HepG2 (cell line): ENCODE results near the gene SLC16A14. TPM values are rescaled to one million over a fixed set of nuclear protein-coding genes. Genes with fewer than 3 reads are reported as not detected.

ENCODE experiments used
- ATAC-seq: fragments of 200-7000 bp; cut with Tn5 transposase; 3 replicates; pipeline ENCODE4 v1.9.1; 2020; ENCODE audit warnings: mild to moderate bottlenecking, moderate library complexity
- BruUV-seq: library from RNA; stranded (reverse); fragments of 400-500 nt; replicated peaks from 2 replicates; lab custom pipeline; 2021; lab: Mats Ljungman, UMichigan
- CTCF ChIA-PET: fragments of 300-600 bp; formaldehyde crosslinking; extraction: SDS; loops from one replicate; lab custom pipeline; 2021; ENCODE audit warnings: low total read pairs, inconsistent platforms, low intra/inter-chr PET ratio; lab: Yijun Ruan, JAX
- POLR2A ChIA-PET: fragments of 350-600 bp; sonication (Branson Sonifier 250); formaldehyde crosslinking; loops from one replicate; lab custom pipeline; 2020; ENCODE audit warnings: antibody characterized with exemption, inconsistent platforms; lab: Yijun Ruan, JAX
- DNase-seq: peaks from one replicate; pipeline ENCODE4 v3.0.0-alpha.2; 2015; ENCODE audit warnings: low spot score
- FAIRE-seq: peaks from 3 replicates; lab custom pipeline; 2011; peaks lifted over from hg19 to GRCh38; lab: Jason Lieb, UNC
- H2AFZ ChIP-seq: one replicate; pipeline ENCODE4 v1.6.1; 2011; ENCODE audit warnings: low read length, inconsistent platforms
- H3K27ac ChIP-seq: fragments of 300-600 bp; 3 replicates; pipeline ENCODE4 v1.8.0; 2011; ENCODE audit warnings: mixed run types, mild to moderate bottlenecking, mixed read lengths, low read length, inconsistent platforms; ENCODE audit not compliant: insufficient read depth; ENCODE audit errors: extremely low read length
- H3K27me3 ChIP-seq, 2 experiments: fragments of 200-600 bp in 1 of 2; 2 replicates in 1 of 2; 3 replicates in 1 of 2; pipeline versions ENCODE4 v1.6.0 to v1.8.0; 2011; ENCODE audit warnings: low read length in 2 of 2, mild to moderate bottlenecking in 2 of 2, moderate library complexity in 2 of 2, inconsistent platforms in 1 of 2; ENCODE audit not compliant: insufficient read depth in 2 of 2, control insufficient read depth in 1 of 2
- H3K36me3 ChIP-seq, 2 experiments: fragments of 200-600 bp in 1 of 2; replicated peaks in 1 of 2; 2 replicates in 1 of 2; 3 replicates in 1 of 2; pipeline versions ENCODE4 v1.5.1 to v1.8.0; 2011; ENCODE audit warnings: low read length in 2 of 2, inconsistent platforms in 1 of 2; ENCODE audit not compliant: insufficient read depth in 2 of 2, control insufficient read depth in 1 of 2
- H3K4me1 ChIP-seq: 2 replicates; pipeline ENCODE4 v1.5.1; 2012; ENCODE audit warnings: low read length, inconsistent platforms; ENCODE audit not compliant: insufficient read depth
- H3K4me2 ChIP-seq: 2 replicates; pipeline ENCODE4 v1.6.0; 2011; ENCODE audit warnings: low read depth, low read length, inconsistent platforms
- H3K4me3 ChIP-seq, 3 experiments: fragments of 200-600 bp in 1 of 3; sonication (generic), shearing (Covaris generic) in 1 of 3; replicated peaks in 1 of 3; 2 replicates each; pipeline ENCODE4 v1.5.1; 2011 to 2016; ENCODE audit warnings: low read length in 3 of 3, inconsistent platforms in 2 of 3, low read depth in 2 of 3, mild to moderate bottlenecking in 2 of 3, control low read depth in 1 of 3, mixed read lengths in 1 of 3; ENCODE audit not compliant: insufficient read depth in 1 of 3
- H3K79me2 ChIP-seq: one replicate; pipeline ENCODE4 v1.6.1; 2011; ENCODE audit warnings: low read length, inconsistent platforms; ENCODE audit not compliant: insufficient read depth
- H3K9ac ChIP-seq: 2 replicates; pipeline ENCODE4 v1.6.0; 2011; ENCODE audit warnings: mild to moderate bottlenecking, low read depth, low read length, inconsistent platforms; ENCODE audit not compliant: insufficient read depth
- H3K9me3 ChIP-seq: 2 replicates; pipeline ENCODE4 v1.5.1; 2012; ENCODE audit warnings: mild to moderate bottlenecking, low read length
- H4K20me1 ChIP-seq: 2 replicates; pipeline ENCODE4 v1.6.0; 2011; ENCODE audit warnings: inconsistent platforms, mild to moderate bottlenecking, low read length, moderate library complexity; ENCODE audit not compliant: insufficient read depth
- HNF4G ChIP-seq, 2 experiments: sonication (generic) in 1 of 2; formaldehyde crosslinking in 1 of 2; IDR thresholded peaks; 2 replicates each; pipeline versions ENCODE4 v1.4.0 to v1.6.1; 2011 to 2020; ENCODE audit warnings: borderline replicate concordance in 2 of 2, low read depth in 2 of 2, mild to moderate bottlenecking in 2 of 2, low read length in 1 of 2, missing genetic modification reagents in 1 of 2, moderate library complexity in 1 of 2
- MAFF ChIP-seq: IDR thresholded peaks from 2 replicates; pipeline ENCODE4 v1.6.1; 2011; ENCODE audit warnings: low read depth, low read length, improper control_type of control experiment
- MAFG ChIP-seq: sonication (generic); formaldehyde crosslinking; IDR thresholded peaks from 2 replicates; pipeline ENCODE4 v1.5.1; 2020; ENCODE audit warnings: mild to moderate bottlenecking, missing genetic modification reagents
- MAFK ChIP-seq, 2 experiments: IDR thresholded peaks in 1 of 2; conservative IDR thresholded peaks in 1 of 2; 2 replicates each; pipeline ENCODE4 v1.6.1; 2011; ENCODE audit warnings: improper control_type of control experiment in 2 of 2, low read length in 2 of 2
- NCOR1 ChIP-seq: fragments of 200-600 bp; sonication (generic); IDR thresholded peaks from 2 replicates; pipeline ENCODE4 v1.7.0; 2017; ENCODE audit warnings: antibody characterized with exemption, low read length, borderline replicate concordance
- ZNF329 ChIP-seq: sonication (generic); formaldehyde crosslinking; IDR thresholded peaks from 2 replicates; pipeline ENCODE4 v1.9.0; 2021; ENCODE audit warnings: low read depth, mild to moderate bottlenecking, missing genetic modification reagents
- ZNF441 ChIP-seq: sonication (generic); formaldehyde crosslinking; IDR thresholded peaks from 2 replicates; pipeline ENCODE4 v1.7.0; 2021; ENCODE audit warnings: missing genetic modification reagents, borderline replicate concordance
- ZNF557 ChIP-seq: sonication (generic); formaldehyde crosslinking; IDR thresholded peaks from 2 replicates; pipeline ENCODE4 v1.4.0; 2020; ENCODE audit warnings: missing genetic modification reagents
- WGBS: methylation state at CpG from one replicate; pipeline ENCODE4 v1.1.6; 2017; ENCODE audit warnings: low lambda C conversion rate; 5-methylcytosine and 5-hydroxymethylcytosine counted together
- in situ Hi-C: cut with HindIII; loops from 2 replicates; pipeline ENCODE4 v1.10.0; 2017; ENCODE audit warnings: low pct_unique_long_range_greater_than_20kb; ENCODE audit not compliant: extremely low pct_ligation_motif_present
- intact Hi-C: fragments of 100-400 bp; cut with micrococcal nuclease; formaldehyde crosslinking; loops from one replicate; pipeline ENCODE4 v1.10.0; 2022; ENCODE audit not compliant: unreplicated experiment
- polyA plus RNA-seq, 8 experiments: library from polyadenylated mRNA; depleted of rRNA in 3 of 8; stranded (reverse) in 7 of 8; unstranded in 1 of 8; fragments of >200 nt; fragmentation: Illumina TruSeq in 4 of 8; extraction: Trizol in 4 of 8; gene quantifications; 2 replicates each; pipeline versions ENCODE4 v1.2.1 to v1.2.3, GENCODE V29; 2011 to 2016; ENCODE audit warnings: low read depth in 4 of 8, missing spikeins in 1 of 8, mixed read lengths in 1 of 8; ENCODE audit not compliant: insufficient read depth in 1 of 8
- total RNA-seq, 5 experiments: library from RNA; depleted of rRNA; stranded (reverse); fragments of >200 nt; fragmentation: Illumina TruSeq; extraction: Trizol; gene quantifications; 2 replicates each; pipeline ENCODE4 v1.2.3, GENCODE V29; 2016; ENCODE audit warnings: low read depth in 1 of 5
- TF ChIP-seq, protein P1 (sequence below): sonication (generic); formaldehyde crosslinking; IDR thresholded peaks from 2 replicates; pipeline ENCODE4 v1.8.0; 2022; ENCODE audit warnings: mild to moderate bottlenecking, missing genetic modification reagents, borderline replicate concordance
- TF ChIP-seq, protein P2 (sequence below): sonication (generic); formaldehyde crosslinking; IDR thresholded peaks from 2 replicates; pipeline ENCODE4 v1.5.0; 2020; ENCODE audit warnings: mild to moderate bottlenecking, missing genetic modification reagents, moderate library complexity

The SLC16A14 gene
- total and polyA plus RNA-seq, 2 of the 13 experiments (the other 11 are each of a cell fraction or from before 2014, with no cell fraction given), result 0.05 TPM; not detected in 1

DNA sequence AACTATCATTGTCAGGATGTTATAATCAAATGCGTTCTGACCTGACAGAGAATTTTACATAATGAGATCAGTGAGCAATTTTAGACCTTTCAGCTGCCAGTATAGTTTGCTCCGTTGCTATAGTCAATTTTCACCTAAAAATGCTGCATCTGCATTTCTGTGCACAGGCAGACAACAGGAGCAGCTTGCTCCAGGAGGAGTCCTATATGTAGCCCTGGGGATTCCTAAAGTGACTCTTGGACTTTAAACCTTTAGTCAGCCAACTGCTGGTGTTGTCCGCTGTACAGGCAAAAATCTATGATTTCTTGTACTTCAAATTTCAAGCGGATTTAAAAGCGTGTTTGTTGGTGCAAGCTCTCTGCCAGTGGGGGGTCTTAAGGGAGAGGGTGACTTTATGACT, 25.7 kb downstream of the SLC16A14 start:
- Histone ChIP-seq H3K79me2 (no peaks in the 10 kb centered on the region), H3K27me3 (peaks cover 0 to 23% of the 10 kb centered on the region in 2 experiments; a peak in 3 of 5 replicates), H3K27ac (no peak overlapping the region), H3K4me3 (no peak overlapping the region), H3K4me2 (peak overlapping the region; percentile 28; the same call in 1 of the 2 replicates), H3K4me1 (peaks cover 13% of the 10 kb centered on the region), H2AFZ (no peak overlapping the region), H3K9ac (no peak overlapping the region), H4K20me1 (no peaks in the 10 kb centered on the region), H3K36me3 (no peaks in the 10 kb centered on the region), H3K9me3 (no peaks in the 10 kb centered on the region)
- peak; percentile 86 for FAIRE-seq
- TF ChIP-seq ZNF557 (no peak), NCOR1 (peak; percentile 44; the same call in 1 of the 2 replicates), ZNF441 (0 out of 2 replicates have a peak, but pooled peaks have one; percentile 21), MAFK (conservative IDR thresholded peaks at IDR 0.05 in 1 of 2, IDR thresholded peaks at IDR 0.05 in 1 of 2; ENCODE audit: low read length in 2 of 2) (peak; percentile 96 to 98), ZNF329 (CRISPR knock-in tag) (peak; percentile 96), HNF4G (IDR thresholded peaks at IDR 0.05; ENCODE audit: borderline replicate concordance, low read depth, low read length) (peak; percentile 43; the same call in 1 of the 2 replicates), HNF4G (CRISPR knock-in tag; IDR thresholded peaks at IDR 0.05; ENCODE audit: borderline replicate concordance, low read depth) (no peak), MAFG (CRISPR knock-in tag) (peak; percentile 70), MAFF (peak; percentile 97)
- TF ChIP-seq, protein P1, sequence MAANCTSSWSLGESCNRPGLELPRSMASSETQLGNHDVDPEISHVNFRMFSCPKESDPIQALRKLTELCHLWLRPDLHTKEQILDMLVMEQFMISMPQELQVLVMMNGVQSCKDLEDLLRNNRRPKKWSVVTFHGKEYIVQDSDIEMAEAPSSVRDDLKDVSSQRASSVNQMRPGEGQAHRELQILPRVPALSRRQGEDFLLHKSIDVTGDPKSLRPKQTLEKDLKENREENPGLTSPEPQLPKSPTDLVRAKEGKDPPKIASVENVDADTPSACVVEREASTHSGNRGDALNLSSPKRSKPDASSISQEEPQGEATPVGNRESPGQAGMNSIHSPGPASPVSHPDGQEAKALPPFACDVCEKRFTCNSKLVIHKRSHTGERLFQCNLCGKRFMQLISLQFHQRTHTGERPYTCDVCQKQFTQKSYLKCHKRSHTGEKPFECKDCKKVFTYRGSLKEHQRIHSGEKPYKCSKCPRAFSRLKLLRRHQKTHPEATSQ (CRISPR knock-in tag), result no peak
- TF ChIP-seq, protein P2, sequence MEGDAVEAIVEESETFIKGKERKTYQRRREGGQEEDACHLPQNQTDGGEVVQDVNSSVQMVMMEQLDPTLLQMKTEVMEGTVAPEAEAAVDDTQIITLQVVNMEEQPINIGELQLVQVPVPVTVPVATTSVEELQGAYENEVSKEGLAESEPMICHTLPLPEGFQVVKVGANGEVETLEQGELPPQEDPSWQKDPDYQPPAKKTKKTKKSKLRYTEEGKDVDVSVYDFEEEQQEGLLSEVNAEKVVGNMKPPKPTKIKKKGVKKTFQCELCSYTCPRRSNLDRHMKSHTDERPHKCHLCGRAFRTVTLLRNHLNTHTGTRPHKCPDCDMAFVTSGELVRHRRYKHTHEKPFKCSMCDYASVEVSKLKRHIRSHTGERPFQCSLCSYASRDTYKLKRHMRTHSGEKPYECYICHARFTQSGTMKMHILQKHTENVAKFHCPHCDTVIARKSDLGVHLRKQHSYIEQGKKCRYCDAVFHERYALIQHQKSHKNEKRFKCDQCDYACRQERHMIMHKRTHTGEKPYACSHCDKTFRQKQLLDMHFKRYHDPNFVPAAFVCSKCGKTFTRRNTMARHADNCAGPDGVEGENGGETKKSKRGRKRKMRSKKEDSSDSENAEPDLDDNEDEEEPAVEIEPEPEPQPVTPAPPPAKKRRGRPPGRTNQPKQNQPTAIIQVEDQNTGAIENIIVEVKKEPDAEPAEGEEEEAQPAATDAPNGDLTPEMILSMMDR (CRISPR knock-in tag), result no peak
- in situ Hi-C loops, result no loop called here
- no TSS peak for BruUV-seq
- ChIA-PET CTCF (no interaction called here), POLR2A (no interaction called here)
- intact Hi-C loops, result no loop called here
- 16% methylated on average over 5 of the region's 5 CpGs for WGBS
- peak; percentile 92 for ATAC-seq
- DNase-seq, result peak; percentile 23
